Measurements from ENCODE around the gene QPCT.
"Not testable (repeated sequence)": the region's sequence is repeated elsewhere in the genome, so short reads cannot be mapped to it uniquely, and the experiment has no call there.

The QPCT gene

GRCh38 chr2:37361994-37362698 lies 17.7 kb downstream of the QPCT start:
- no peak for DNase-seq

GRCh38 chr2:37364351-37364750 lies 19.9 kb downstream of the QPCT start:
- no peak for DNase-seq

GRCh38 chr2:37365669-37366068 lies 21.2 kb downstream of the QPCT start:
- DNase-seq: peak; percentile 54

GRCh38 chr2:37366773-37367172 lies 22.3 kb downstream of the QPCT start:
- DNase-seq: no peak

- no peak for DNase-seq
Measured at GRCh38 chr2:37367310-37367709, 22.9 kb downstream of the QPCT start.

- DNase-seq: no peak
Measured at GRCh38 chr2:37367984-37368383, 23.6 kb downstream of the QPCT start.

GRCh38 chr2:37370666-37371065 lies 26.2 kb downstream of the QPCT start:
- DNase-seq: no peak

- no peak for DNase-seq
Measured at GRCh38 chr2:37372000-37372399, 27.6 kb downstream of the QPCT start.

- DNase-seq: no peak
Measured at GRCh38 chr2:37375741-37376288, 31.4 kb downstream of the QPCT start.

- peak; percentile 94 for DNase-seq
Measured at GRCh38 chr2:37376421-37377186, 32.2 kb downstream of the QPCT start.

GRCh38 chr2:37377187-37377532 lies 32.7 kb downstream of the QPCT start:
- DNase-seq: peak; percentile 56

- peak; percentile 93 for DNase-seq
Measured at GRCh38 chr2:37378411-37378810, 34.0 kb downstream of the QPCT start.

GRCh38 chr2:37379881-37380296 lies 35.5 kb downstream of the QPCT start:
- DNase-seq: peak; percentile 53

GRCh38 chr2:37380787-37381186 lies 36.4 kb downstream of the QPCT start:
- DNase-seq: not testable (repeated sequence)

- not testable (repeated sequence) for DNase-seq
Measured at GRCh38 chr2:37384261-37384660, 39.8 kb downstream of the QPCT start.

- peak; percentile 85 for DNase-seq
Measured at GRCh38 chr2:37387148-37387835, 42.9 kb downstream of the QPCT start.

- DNase-seq: peak; percentile 61
Measured at GRCh38 chr2:37388074-37388473, 43.6 kb downstream of the QPCT start.

GRCh38 chr2:37389395-37389794 lies 45.0 kb downstream of the QPCT start:
- DNase-seq: no peak

GRCh38 chr2:37389989-37390765 lies 45.7 kb downstream of the QPCT start:
- DNase-seq: peak; percentile 87

- no peak for DNase-seq
Measured at GRCh38 chr2:37390777-37391176, 46.3 kb downstream of the QPCT start.

- DNase-seq: no peak
Measured at GRCh38 chr2:37391711-37392110, 47.3 kb downstream of the QPCT start.

GRCh38 chr2:37392428-37392827 lies 48.0 kb downstream of the QPCT start:
- DNase-seq: no peak

GRCh38 chr2:37394263-37394662 lies 49.8 kb downstream of the QPCT start:
- DNase-seq: no peak
